Measurements from ENCODE around the gene CDK10.
"Not testable (repeated sequence)": the region's sequence is repeated elsewhere in the genome, so short reads cannot be mapped to it uniquely, and the experiment has no call there.

Gene CDK10

GRCh38 chr16:89669755-89670154 lies 16.7 kb upstream of the CDK10 start:
- DNase-seq, result no peak

GRCh38 chr16:89670496-89671431 lies 15.7 kb upstream of the CDK10 start:
- peak; percentile 57 for DNase-seq

GRCh38 chr16:89671565-89671964 lies 14.9 kb upstream of the CDK10 start:
- DNase-seq, result not testable (repeated sequence)

GRCh38 chr16:89672177-89672941 lies 14.1 kb upstream of the CDK10 start:
- DNase-seq, result no peak

- no peak for DNase-seq
These were observed 8.2 kb upstream of the CDK10 start for GRCh38 chr16:89678258-89678657.

- no peak for DNase-seq
These were observed 573 bp upstream of the CDK10 start for GRCh38 chr16:89685916-89686315.

GRCh38 chr16:89687092-89687940 lies 827 bp downstream of the CDK10 start:
- peak; percentile 34 for DNase-seq

GRCh38 chr16:89688395-89688794 lies 1.9 kb downstream of the CDK10 start:
- DNase-seq, result no peak

GRCh38 chr16:89689142-89689541 lies 2.7 kb downstream of the CDK10 start:
- DNase-seq, result no peak

- DNase-seq, result not testable (repeated sequence)
These were observed 3.1 kb downstream of the CDK10 start for GRCh38 chr16:89689621-89690020.

- DNase-seq, result no peak
These were observed 4.0 kb downstream of the CDK10 start for GRCh38 chr16:89690392-89690901.

- no peak for DNase-seq
These were observed 4.9 kb downstream of the CDK10 start for GRCh38 chr16:89691231-89691985.

GRCh38 chr16:89691986-89692569 lies 5.6 kb downstream of the CDK10 start:
- DNase-seq, result no peak

- DNase-seq, result no peak
These were observed 6.8 kb downstream of the CDK10 start for GRCh38 chr16:89693289-89693731.

- DNase-seq, result no peak
These were observed 7.7 kb downstream of the CDK10 start for GRCh38 chr16:89693931-89694783.

GRCh38 chr16:89694784-89695085 lies 8.2 kb downstream of the CDK10 start:
- DNase-seq, result not testable (repeated sequence)

- no peak for DNase-seq
These were observed 8.8 kb downstream of the CDK10 start for GRCh38 chr16:89695086-89695874.

GRCh38 chr16:89695875-89696669 lies 9.6 kb downstream of the CDK10 start:
- no peak for DNase-seq

- DNase-seq, result no peak
These were observed 10.2 kb downstream of the CDK10 start for GRCh38 chr16:89696670-89697128.
